GM12892 (cell line): Measurements from ENCODE around the gene NT5DC4.

Experiments used
- POLR2A ChIP-seq: IDR thresholded peaks from 2 replicates; pipeline ENCODE4 v1.6.1; 2011; ENCODE audit warnings: low read depth, low read length, control low read depth
- POLR2AphosphoS5 ChIP-seq: IDR thresholded peaks from 2 replicates; pipeline ENCODE4 v1.6.1; 2011; ENCODE audit warnings: low read depth, low read length, control low read depth

DNA sequence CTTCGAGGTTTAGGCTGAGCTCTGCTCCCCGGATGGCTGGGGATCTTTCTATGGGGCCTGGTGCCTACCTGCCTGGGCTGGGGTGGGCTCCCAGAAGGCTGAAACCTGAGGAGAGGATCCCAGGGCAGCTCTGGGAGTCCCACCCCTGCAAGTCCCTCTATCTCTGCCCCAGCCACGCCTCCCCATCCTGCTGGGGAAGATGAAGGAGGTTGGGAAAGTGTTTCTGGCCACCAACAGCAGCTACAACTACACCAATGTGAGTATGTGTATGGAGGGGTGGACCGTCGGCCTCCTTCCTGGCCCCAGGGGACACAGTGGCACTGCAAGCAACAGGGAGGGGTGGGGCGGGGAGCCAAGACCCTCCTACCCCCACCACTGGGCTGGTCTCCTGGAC, 2.7 kb downstream of the NT5DC4 start:
- TF ChIP-seq POLR2A (no peak), POLR2AphosphoS5 (no peak)
